OCI-LY1 (cell line): ENCODE measurements around the gene SHC3.
A peak's percentile ranks its signal among the peaks of the same experiment; 100 is the strongest.

Source experiments
- H2AFZ ChIP-seq: fragments of 200-600 bp; sonication (generic), shearing (Covaris generic); 2 replicates; pipeline ENCODE4 v1.6.0; 2014; ENCODE audit warnings: antibody characterized with exemption, mild to moderate bottlenecking, low read length
- H3F3A ChIP-seq: fragments of 200-600 bp; sonication (generic), shearing (Covaris generic); 2 replicates; pipeline ENCODE4 v1.6.0; 2014; ENCODE audit warnings: mild to moderate bottlenecking, antibody characterized with exemption, low read length, moderate library complexity; ENCODE audit not compliant: insufficient read depth
- H3K27ac ChIP-seq: fragments of 200-600 bp; sonication (generic); 2 replicates; pipeline ENCODE4 v1.5.1; 2014; ENCODE audit warnings: low read length, mixed run types, mild to moderate bottlenecking, low read depth; ENCODE audit not compliant: poor library complexity, severe bottlenecking
- H3K27me3 ChIP-seq: fragments of 200-600 bp; sonication (generic); 2 replicates; pipeline ENCODE4 v1.6.0; 2014; ENCODE audit warnings: antibody characterized with exemption, mild to moderate bottlenecking, low read length, moderate library complexity; ENCODE audit not compliant: insufficient read depth
- H3K36me3 ChIP-seq: fragments of 200-600 bp; sonication (generic); 2 replicates; pipeline ENCODE4 v1.6.1; 2014; ENCODE audit warnings: mild to moderate bottlenecking, antibody characterized with exemption, low read length, moderate library complexity, mixed read lengths; ENCODE audit not compliant: insufficient read depth
- H3K4me1 ChIP-seq: fragments of 200-600 bp; sonication (generic); 2 replicates; pipeline ENCODE4 v1.5.1; 2014; ENCODE audit warnings: mild to moderate bottlenecking, low read length, moderate library complexity; ENCODE audit not compliant: insufficient read depth, severe bottlenecking
- H3K4me2 ChIP-seq: fragments of 200-600 bp; sonication (generic), shearing (Covaris generic); 2 replicates; pipeline ENCODE4 v1.6.1; 2014; ENCODE audit warnings: low read length
- H3K4me3 ChIP-seq: fragments of 200-600 bp; sonication (generic); 2 replicates; pipeline ENCODE4 v1.5.1; 2014; ENCODE audit warnings: low read length, low read depth, mild to moderate bottlenecking, mixed read lengths; ENCODE audit not compliant: poor library complexity, severe bottlenecking
- H3K79me2 ChIP-seq: fragments of 200-600 bp; shearing (Covaris generic); 2 replicates; pipeline ENCODE4 v1.6.1; 2016; ENCODE audit warnings: mixed run types, low read length, mixed read lengths; ENCODE audit not compliant: insufficient read depth
- H3K9ac ChIP-seq: fragments of 200-600 bp; sonication (generic), shearing (Covaris generic); 2 replicates; pipeline ENCODE4 v1.6.1; 2014; ENCODE audit warnings: mild to moderate bottlenecking, low read length, mixed read lengths
- H3K9me2 ChIP-seq: fragments of 200-600 bp; sonication (generic), shearing (Covaris generic); 2 replicates; pipeline ENCODE4 v1.6.1; 2014; ENCODE audit warnings: low read depth, mild to moderate bottlenecking, low read length, mixed read lengths
- H3K9me3 ChIP-seq: fragments of 200-600 bp; shearing (Covaris generic); 2 replicates; pipeline ENCODE4 v1.6.1; 2014; ENCODE audit warnings: low read length, mixed read lengths
- H4K20me1 ChIP-seq: fragments of 200-600 bp; sonication (generic), shearing (Covaris generic); 2 replicates; pipeline ENCODE4 v1.6.0; 2016; ENCODE audit warnings: mild to moderate bottlenecking, low read length; ENCODE audit not compliant: insufficient read depth
- CTCF ChIP-seq: fragments of 200-600 bp; sonication (generic), shearing (Covaris generic); IDR thresholded peaks from 2 replicates; pipeline ENCODE4 v1.5.1; 2017; ENCODE audit warnings: mild to moderate bottlenecking, antibody characterized with exemption, low read length, moderate library complexity, mixed read lengths
- EZH2 ChIP-seq: fragments of 200-600 bp; sonication (generic), shearing (Covaris generic); IDR thresholded peaks from 2 replicates; pipeline ENCODE4 v1.8.0; 2017; ENCODE audit warnings: borderline replicate concordance, mixed run types, mild to moderate bottlenecking, antibody characterized with exemption, low read length, moderate library complexity, mixed read lengths

SHC3 gene

DNA sequence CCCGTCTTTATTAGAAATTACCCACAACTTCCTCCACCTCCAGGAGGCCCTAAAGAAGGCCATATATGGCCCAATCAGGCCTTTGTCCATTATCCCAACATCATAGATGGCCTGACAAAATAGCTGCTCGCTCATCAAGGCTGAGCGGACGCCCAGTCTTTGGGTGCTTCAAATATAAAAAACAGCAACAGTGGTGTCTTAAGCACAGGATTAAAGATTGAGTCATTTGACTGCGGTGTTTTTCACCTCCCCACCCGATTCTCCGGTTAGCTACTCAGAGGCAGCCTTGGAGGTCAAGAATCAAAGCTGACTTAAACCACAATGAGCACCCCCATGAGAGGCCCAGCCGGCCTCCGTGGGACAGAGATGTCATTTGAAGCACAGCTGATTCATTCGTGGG lies 168.6 kb downstream of the SHC3 start:
- H3K9me3 ChIP-seq: no peaks in the 10 kb centered on the region
- TF ChIP-seq EZH2: no peak
- no peak for TF ChIP-seq CTCF
- no peak overlapping the region for H3K27ac ChIP-seq
- H4K20me1 ChIP-seq: no peaks in the 10 kb centered on the region
- no peaks in the 10 kb centered on the region for H3K79me2 ChIP-seq
- peaks cover 9% of the 10 kb centered on the region for H3K27me3 ChIP-seq
- H3K4me1 ChIP-seq: peaks cover 9% of the 10 kb centered on the region
- no peaks in the 10 kb centered on the region for H3K36me3 ChIP-seq
- H2AFZ ChIP-seq: no peak overlapping the region
- no peak overlapping the region for H3K9ac ChIP-seq
- H3K4me3 ChIP-seq: no peak overlapping the region
- H3K4me2 ChIP-seq: no peak overlapping the region
- H3K9me2 ChIP-seq: no peaks in the 10 kb centered on the region
- H3F3A ChIP-seq: no peaks in the 10 kb centered on the region

- H3K9me2 ChIP-seq: no peaks in the 10 kb centered on the region
- no peak overlapping the region for H3K4me3 ChIP-seq
- no peak overlapping the region for H3K9ac ChIP-seq
- peaks cover 9% of the 10 kb centered on the region for H3K27me3 ChIP-seq
- no peaks in the 10 kb centered on the region for H4K20me1 ChIP-seq
- no peaks in the 10 kb centered on the region for H3K9me3 ChIP-seq
- TF ChIP-seq CTCF (no peak), EZH2 (no peak)
- H3K36me3 ChIP-seq: no peaks in the 10 kb centered on the region
- H3K79me2 ChIP-seq: no peaks in the 10 kb centered on the region
- H3K4me2 ChIP-seq: no peak overlapping the region
- H3K4me1 ChIP-seq: peaks cover 9% of the 10 kb centered on the region
- no peaks in the 10 kb centered on the region for H3F3A ChIP-seq
- no peak overlapping the region for H3K27ac ChIP-seq
- H2AFZ ChIP-seq: no peak overlapping the region
Measured at GRCh38 chr9:89009546-89009840, 169.1 kb downstream of the SHC3 start.

DNA sequence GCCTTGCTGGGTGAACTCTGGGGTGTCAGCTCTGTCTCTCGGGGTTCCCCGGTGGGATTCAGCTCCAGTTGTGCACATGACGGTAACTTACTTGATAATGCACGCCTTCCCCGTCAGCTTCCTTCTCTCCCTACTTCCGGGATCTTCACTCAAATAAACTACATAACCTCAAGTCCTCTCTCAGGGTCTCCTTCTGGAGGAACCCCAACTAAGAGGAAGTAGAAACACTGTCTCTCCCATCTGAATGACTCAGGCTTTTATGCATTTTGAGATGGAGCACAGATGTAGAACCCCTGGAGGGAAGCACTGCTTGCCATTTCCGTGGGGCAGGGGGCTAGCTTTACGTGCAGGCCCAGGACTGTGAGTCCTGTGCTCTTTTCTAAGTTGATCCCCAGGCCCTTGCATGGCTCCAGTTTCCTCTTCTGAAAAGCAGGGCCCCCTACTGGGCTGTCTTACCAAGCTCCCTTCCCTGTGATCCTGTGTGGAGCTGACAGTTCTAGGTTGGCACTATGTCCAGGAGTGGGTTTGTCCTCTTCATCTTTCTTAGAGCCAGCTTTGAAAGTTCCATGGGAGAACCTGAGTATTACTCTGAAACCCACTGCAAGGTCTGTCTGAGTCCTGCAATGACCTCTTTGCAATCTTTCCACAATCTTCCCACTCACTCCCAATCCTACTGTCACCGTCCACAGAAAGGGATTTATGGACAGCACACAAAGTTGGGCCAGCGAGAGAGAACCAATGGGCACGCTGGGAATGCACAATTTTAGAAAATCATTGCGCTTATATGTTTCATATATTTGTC lies 169.7 kb downstream of the SHC3 start:
- Histone ChIP-seq H3K9me2 (no peaks in the 10 kb centered on the region), H3K9ac (no peak overlapping the region), H3K4me1 (peaks cover 9% of the 10 kb centered on the region), H3F3A (no peaks in the 10 kb centered on the region), H3K4me2 (no peak overlapping the region), H3K27ac (no peak overlapping the region), H3K9me3 (no peaks in the 10 kb centered on the region), H3K27me3 (peaks cover 4% of the 10 kb centered on the region; the same call in 1 of the 2 replicates), H3K79me2 (no peaks in the 10 kb centered on the region), H3K4me3 (no peak overlapping the region), H2AFZ (no peak overlapping the region), H3K36me3 (no peaks in the 10 kb centered on the region), H4K20me1 (no peaks in the 10 kb centered on the region)
- TF ChIP-seq CTCF (peak; percentile 26; the same call in 1 of the 2 replicates), EZH2 (no peak)
